Measurements from ENCODE around the gene IGF2R.

DNA sequence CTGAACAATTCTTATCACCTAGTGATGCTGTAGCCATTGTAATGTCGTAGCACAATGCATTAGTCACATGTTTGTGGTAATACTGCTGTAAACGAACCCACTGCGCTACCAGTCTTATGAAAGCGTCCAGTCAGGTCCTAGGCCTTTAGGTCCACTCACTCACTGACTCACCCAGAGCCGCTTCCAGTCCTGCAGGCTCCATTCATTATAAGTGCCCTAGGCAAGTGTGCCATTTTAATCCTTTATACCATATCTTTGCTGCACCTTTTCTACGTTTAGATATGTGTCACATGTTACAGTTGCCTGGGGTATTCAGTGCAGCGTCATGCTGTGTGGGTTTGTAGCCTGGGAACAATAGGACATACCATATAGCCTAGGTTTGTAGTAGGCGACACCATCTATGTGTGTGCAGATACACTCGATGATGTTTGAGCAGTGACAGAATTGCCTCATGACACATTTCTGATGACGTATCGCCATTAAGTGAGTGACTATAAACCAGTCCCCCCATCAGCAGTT lies 15.4 kb downstream of the IGF2R start:
- TF ChIP-seq, protein P1, sequence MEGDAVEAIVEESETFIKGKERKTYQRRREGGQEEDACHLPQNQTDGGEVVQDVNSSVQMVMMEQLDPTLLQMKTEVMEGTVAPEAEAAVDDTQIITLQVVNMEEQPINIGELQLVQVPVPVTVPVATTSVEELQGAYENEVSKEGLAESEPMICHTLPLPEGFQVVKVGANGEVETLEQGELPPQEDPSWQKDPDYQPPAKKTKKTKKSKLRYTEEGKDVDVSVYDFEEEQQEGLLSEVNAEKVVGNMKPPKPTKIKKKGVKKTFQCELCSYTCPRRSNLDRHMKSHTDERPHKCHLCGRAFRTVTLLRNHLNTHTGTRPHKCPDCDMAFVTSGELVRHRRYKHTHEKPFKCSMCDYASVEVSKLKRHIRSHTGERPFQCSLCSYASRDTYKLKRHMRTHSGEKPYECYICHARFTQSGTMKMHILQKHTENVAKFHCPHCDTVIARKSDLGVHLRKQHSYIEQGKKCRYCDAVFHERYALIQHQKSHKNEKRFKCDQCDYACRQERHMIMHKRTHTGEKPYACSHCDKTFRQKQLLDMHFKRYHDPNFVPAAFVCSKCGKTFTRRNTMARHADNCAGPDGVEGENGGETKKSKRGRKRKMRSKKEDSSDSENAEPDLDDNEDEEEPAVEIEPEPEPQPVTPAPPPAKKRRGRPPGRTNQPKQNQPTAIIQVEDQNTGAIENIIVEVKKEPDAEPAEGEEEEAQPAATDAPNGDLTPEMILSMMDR (IDR thresholded peaks at IDR 0.05): no peak
- no peak for TF ChIP-seq POLR2A (IDR thresholded peaks at IDR 0.05)
- no peak for TF ChIP-seq EP300 (IDR thresholded peaks at IDR 0.05; ENCODE audit: low read depth)
